AG10803 (cell line): ENCODE data around the gene BIN1.

Source experiments
- DNase-seq: peaks from one replicate; pipeline ENCODE4 v3.0.0; 2010; ENCODE audit warnings: low read depth
- H3K4me3 ChIP-seq: 2 replicates; pipeline ENCODE4 v1.5.1; 2011; ENCODE audit warnings: mild to moderate bottlenecking, low read length, control low read depth
- TF ChIP-seq, protein P1 (sequence below): conservative IDR thresholded peaks from 2 replicates; pipeline ENCODE4 v1.5.1; 2011; ENCODE audit warnings: mild to moderate bottlenecking, low read length, control low read depth, inconsistent platforms

BIN1 gene

DNA sequence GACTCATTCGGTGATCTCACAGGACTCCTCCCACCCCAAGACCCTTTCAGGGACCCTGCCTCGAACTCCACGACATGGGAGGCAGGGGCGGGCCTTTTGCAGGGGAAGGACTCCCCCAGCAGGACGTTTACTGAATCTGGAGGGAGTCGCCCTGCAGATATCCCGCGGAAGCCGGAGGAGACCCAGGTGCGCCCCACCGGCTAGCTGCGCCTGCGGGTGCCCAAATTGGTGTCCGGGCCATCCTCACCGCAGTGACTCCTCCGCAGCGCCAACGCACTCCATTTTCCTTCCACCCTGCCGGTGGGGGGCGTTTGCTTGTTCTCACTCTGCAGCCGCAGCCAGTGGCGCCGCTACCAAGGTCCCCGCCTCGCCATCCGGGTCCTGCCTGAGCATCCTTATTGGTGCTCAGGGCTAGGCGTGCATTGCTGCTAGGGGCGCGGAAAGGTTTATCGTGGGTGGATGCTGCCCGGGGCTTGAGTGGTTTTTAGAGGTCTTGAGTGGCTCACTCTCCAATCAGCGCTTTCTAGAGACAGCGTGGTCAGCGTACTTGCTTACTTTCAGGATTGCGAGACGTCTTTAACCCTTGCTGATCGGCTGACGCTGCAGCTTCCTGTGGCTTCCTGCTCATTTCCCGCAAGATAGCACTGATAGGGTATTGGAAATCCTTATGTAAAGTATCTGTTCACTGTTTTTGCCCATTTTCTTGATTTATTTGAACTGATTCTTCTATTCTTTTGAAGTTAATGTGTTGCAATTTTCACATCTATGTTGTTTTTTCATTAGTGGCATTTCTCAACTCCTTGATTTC, 81.4 kb downstream of the BIN1 start:
- TF ChIP-seq, protein P1, sequence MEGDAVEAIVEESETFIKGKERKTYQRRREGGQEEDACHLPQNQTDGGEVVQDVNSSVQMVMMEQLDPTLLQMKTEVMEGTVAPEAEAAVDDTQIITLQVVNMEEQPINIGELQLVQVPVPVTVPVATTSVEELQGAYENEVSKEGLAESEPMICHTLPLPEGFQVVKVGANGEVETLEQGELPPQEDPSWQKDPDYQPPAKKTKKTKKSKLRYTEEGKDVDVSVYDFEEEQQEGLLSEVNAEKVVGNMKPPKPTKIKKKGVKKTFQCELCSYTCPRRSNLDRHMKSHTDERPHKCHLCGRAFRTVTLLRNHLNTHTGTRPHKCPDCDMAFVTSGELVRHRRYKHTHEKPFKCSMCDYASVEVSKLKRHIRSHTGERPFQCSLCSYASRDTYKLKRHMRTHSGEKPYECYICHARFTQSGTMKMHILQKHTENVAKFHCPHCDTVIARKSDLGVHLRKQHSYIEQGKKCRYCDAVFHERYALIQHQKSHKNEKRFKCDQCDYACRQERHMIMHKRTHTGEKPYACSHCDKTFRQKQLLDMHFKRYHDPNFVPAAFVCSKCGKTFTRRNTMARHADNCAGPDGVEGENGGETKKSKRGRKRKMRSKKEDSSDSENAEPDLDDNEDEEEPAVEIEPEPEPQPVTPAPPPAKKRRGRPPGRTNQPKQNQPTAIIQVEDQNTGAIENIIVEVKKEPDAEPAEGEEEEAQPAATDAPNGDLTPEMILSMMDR = peak; percentile 32; the same call in 1 of the 2 replicates
- H3K4me3 ChIP-seq = peak overlapping the region; percentile 63
- peak; percentile 56 for DNase-seq

DNA sequence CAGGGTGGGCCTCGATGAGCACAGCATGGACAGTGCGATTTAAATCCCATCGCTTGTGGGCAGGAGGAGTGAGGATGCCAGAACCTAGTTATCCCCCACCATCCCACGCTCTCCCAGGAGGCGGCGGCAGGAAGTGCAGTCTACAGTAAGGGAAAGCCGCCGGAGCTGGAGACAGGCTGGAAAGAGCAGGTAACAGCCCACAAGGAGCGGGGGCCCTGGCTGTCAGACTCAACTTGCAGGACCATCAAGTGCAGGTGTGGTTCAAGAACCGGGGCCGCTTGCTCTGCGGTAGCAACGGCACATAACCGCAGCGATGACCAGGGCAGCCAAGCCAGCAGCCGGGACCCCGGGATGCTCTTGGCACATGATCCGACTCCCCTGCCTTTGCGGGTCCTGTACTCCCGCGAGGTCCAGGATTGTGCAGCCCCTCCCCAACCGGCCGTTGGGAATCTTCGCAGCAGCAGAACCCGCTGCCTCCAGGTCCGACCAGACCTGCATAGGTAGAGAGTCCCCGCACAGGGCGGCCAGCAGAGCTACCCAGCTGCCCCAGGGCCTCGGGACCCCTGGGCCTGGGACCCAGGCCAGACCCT, 82.1 kb downstream of the BIN1 start:
- TF ChIP-seq, protein P1 = peak; percentile 44
- peak overlapping the region; percentile 63 for H3K4me3 ChIP-seq
- no peak for DNase-seq

DNA sequence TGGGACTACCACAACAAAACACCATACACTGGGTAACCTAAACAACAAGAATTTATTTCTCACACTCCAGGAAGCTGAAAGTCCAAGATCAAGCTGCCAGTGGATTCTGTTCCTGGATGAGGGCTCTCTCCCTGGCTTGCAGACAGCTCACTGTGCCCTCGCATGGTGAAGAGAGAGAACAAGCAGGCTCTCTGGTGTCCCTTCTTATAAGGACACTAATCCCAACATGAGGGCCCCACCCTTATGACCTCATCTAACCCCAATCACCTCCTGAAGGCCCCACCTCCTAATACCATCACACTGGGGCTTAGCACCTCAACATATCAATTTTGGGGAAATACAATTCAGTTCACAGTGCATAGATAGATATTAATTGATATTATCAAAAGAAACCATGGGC, 83.5 kb downstream of the BIN1 start:
- no peak for DNase-seq
- TF ChIP-seq, protein P1 = no peak
- H3K4me3 ChIP-seq = no peak overlapping the region

DNA sequence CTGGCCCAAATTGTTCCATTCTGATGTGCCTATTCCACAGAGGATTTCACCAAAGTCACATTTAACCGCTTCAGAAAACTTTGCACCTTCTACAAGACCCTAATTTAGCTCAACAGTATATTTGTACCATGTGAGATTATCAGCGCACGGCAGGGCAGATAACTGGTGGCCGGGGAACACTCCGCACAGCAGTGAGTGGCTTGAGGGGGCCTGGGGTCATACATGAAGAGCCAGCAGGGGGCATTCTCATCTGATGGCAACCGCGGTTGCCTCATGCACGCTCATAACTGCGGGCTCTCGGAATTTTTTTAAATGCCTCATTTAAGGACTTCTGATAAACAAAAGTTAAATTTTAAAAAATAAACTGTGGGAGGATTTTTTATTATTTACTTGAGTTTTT, 84.1 kb downstream of the BIN1 start:
- TF ChIP-seq, protein P1 = no peak
- no peak for DNase-seq
- no peak overlapping the region for H3K4me3 ChIP-seq

DNA sequence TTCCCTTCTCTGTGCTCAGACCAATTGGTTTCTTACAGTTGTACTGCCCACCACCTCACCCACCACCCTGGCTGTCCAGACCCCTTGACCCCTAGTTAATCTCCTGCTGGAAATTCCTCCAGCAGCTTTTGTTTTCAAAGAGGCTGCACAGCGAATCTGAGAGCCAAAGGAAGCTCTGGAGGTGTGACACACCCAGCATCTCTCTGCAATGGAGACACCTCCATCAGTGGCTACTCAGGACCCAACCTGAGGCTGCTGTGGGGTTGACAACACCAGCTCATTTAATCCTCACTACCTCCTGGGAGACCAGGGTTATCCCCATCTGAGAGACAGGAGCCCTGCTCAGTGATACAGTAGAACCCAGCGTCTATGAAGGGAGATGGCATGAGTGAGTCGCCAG, 86.4 kb downstream of the BIN1 start:
- TF ChIP-seq, protein P1 = no peak
- no peak for DNase-seq
- H3K4me3 ChIP-seq = no peak overlapping the region

DNA sequence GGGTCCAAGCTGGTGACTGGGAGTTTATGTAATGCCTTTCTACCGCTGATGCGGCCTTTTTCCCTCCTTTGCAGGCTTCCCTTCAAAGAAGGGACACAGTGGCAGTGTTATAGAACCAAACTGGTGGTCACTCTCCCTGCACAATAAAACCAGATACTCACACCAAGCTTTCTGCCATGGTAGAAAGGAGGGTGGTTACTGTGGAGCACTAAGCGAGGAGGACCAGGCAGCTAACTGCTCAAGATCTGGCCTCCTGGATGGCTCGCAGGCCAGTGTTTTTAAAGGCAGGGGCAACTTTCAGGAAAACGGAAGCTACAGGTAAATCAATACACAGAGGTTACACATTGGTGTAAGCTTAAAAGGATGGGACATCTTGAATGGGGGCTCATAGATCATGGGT, 89.4 kb downstream of the BIN1 start:
- no peak overlapping the region for H3K4me3 ChIP-seq
- no peak for DNase-seq
- TF ChIP-seq, protein P1 = no peak

DNA sequence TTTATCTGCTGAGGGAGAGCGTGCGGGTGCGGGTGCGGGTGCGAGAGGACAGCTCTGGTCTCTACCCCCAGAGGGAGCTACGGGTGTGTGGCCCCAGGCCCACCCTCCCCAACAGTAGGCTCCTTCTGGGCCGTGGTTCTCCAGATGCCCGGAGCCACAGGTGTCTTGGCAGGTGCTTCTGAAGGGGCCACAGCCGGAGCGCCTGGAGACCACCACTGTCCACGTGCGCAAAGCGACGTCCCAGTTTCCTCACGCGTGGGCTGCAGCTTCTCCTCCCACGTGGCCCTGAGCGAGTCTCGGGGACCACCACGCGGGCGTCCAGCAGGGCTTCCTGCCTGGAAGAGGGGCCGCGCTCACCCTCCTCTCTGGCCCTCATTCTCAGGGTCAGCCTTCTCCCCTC, 90.6 kb downstream of the BIN1 start:
- no peak for DNase-seq
- no peak overlapping the region for H3K4me3 ChIP-seq
- TF ChIP-seq, protein P1 = no peak
